HCT116 (cell line): ENCODE data around the gene SVIL. TPM values are rescaled to one million over a fixed set of nuclear protein-coding genes. Genes with fewer than 3 reads are reported as not detected.

Experiments
- ATAC-seq: fragments of 200-7000 bp; cut with Tn5 transposase; 2 replicates; pipeline ENCODE4 v1.9.1; 2020; ENCODE audit warnings: mild to moderate bottlenecking, moderate library complexity
- BruUV-seq: library from RNA; stranded (reverse); fragments of 400-500 nt; replicated peaks from 2 replicates; lab custom pipeline; 2021; lab: Mats Ljungman, UMichigan
- CTCF ChIA-PET: fragments of 300-600 bp; sonication (Branson Sonifier 250); formaldehyde crosslinking; loops from one replicate; lab custom pipeline; 2021; ENCODE audit warnings: antibody characterized with exemption; lab: Charles Lee
- POLR2A ChIA-PET: fragments of 300-600, 350-600 bp; sonication (Branson Sonifier 250); formaldehyde crosslinking; loops from one replicate; lab custom pipeline; 2021; ENCODE audit warnings: antibody characterized with exemption; lab: Charles Lee
- RAD21 ChIA-PET, 2 experiments: fragments of 300-600 bp; sonication (Branson Sonifier 250); formaldehyde crosslinking; loops; one replicate each; lab custom pipeline; 2023; ENCODE audit warnings: low total read pairs in 2 of 2; ENCODE audit not compliant: uncharacterized antibody in 2 of 2, unreplicated experiment in 2 of 2, low non-redundant PET in 1 of 2; lab: Charles Lee
- DNase-seq: peaks from one replicate; pipeline ENCODE4 v3.0.0-alpha.2; 2010; ENCODE audit warnings: low read depth, low spot score
- H2AFZ ChIP-seq: fragments of 200-600 bp; shearing (Covaris generic), sonication (generic); 2 replicates; pipeline ENCODE4 v1.6.1; 2017; ENCODE audit warnings: low read depth, mixed run types, mixed read lengths, antibody characterized with exemption, low read length; ENCODE audit not compliant: poor library complexity, severe bottlenecking
- H3K27ac ChIP-seq: 2 replicates; pipeline ENCODE4 v1.5.1; 2012; ENCODE audit warnings: low read depth, low read length
- H3K27me3 ChIP-seq: fragments of 200-600 bp; sonication (generic); 2 replicates; pipeline ENCODE4 v1.6.1; 2016; ENCODE audit warnings: mixed run types, low read length, mixed read lengths; ENCODE audit not compliant: insufficient read depth
- H3K36me3 ChIP-seq, 2 experiments: fragments of 200-500 bp in 1 of 2; fragments of 200-600 bp in 1 of 2; sonication (Bioruptor generic) in 1 of 2; sonication (generic) in 1 of 2; 2 replicates each; pipeline versions ENCODE4 v1.5.1 to v1.6.1; 2014 to 2016; ENCODE audit warnings: low read length in 2 of 2, inconsistent platforms in 1 of 2, mixed read lengths in 1 of 2, mixed run types in 1 of 2; ENCODE audit not compliant: insufficient read depth in 2 of 2, control insufficient read depth in 1 of 2
- H3K4me1 ChIP-seq, 2 experiments: fragments of 200-600 bp in 1 of 2; sonication (generic) in 1 of 2; 2 replicates each; pipeline versions ENCODE4 v1.5.1 to v1.6.1; 2012 to 2017; ENCODE audit warnings: low read length in 2 of 2, inconsistent platforms in 1 of 2, mild to moderate bottlenecking in 1 of 2, mixed read lengths in 1 of 2, mixed run types in 1 of 2, moderate library complexity in 1 of 2; ENCODE audit not compliant: insufficient read depth in 2 of 2, control insufficient read depth in 1 of 2
- H3K4me2 ChIP-seq: fragments of 200-600 bp; sonication (generic); 2 replicates; pipeline ENCODE4 v1.6.1; 2017; ENCODE audit warnings: mixed run types, low read length, mixed read lengths
- H3K4me3 ChIP-seq, 2 experiments: fragments of 200-600 bp in 1 of 2; sonication (generic) in 1 of 2; replicated peaks in 1 of 2; 2 replicates each; pipeline ENCODE4 v1.5.1; 2011 to 2016; ENCODE audit warnings: low read length in 2 of 2, control low read depth in 1 of 2, low read depth in 1 of 2, mild to moderate bottlenecking in 1 of 2, mixed read lengths in 1 of 2, mixed run types in 1 of 2
- H3K79me2 ChIP-seq: fragments of 200-600 bp; sonication (generic); 2 replicates; pipeline ENCODE4 v1.6.1; 2017; ENCODE audit warnings: mild to moderate bottlenecking, mixed run types, low read length, moderate library complexity, mixed read lengths; ENCODE audit not compliant: insufficient read depth
- H3K9ac ChIP-seq: fragments of 200-600 bp; sonication (generic); 2 replicates; pipeline ENCODE4 v1.6.1; 2016; ENCODE audit warnings: low read length, mixed read lengths
- H3K9me2 ChIP-seq: fragments of 200-600 bp; sonication (generic), shearing (Covaris generic); 2 replicates; pipeline ENCODE4 v1.6.1; 2017; ENCODE audit warnings: mixed run types, mild to moderate bottlenecking, moderate library complexity; ENCODE audit not compliant: insufficient read depth
- H3K9me3 ChIP-seq, 2 experiments: fragments of 200-500 bp in 1 of 2; fragments of 200-600 bp in 1 of 2; sonication (Bioruptor generic) in 1 of 2; sonication (generic) in 1 of 2; 2 replicates each; pipeline ENCODE4 v1.6.1; 2014 to 2017; ENCODE audit warnings: low read length in 2 of 2, mixed read lengths in 2 of 2, inconsistent platforms in 1 of 2, low read depth in 1 of 2, mild to moderate bottlenecking in 1 of 2, mixed run types in 1 of 2, moderate library complexity in 1 of 2; ENCODE audit not compliant: control insufficient read depth in 1 of 2, insufficient read depth in 1 of 2
- H4K20me1 ChIP-seq: fragments of 200-600 bp; sonication (generic), shearing (Covaris generic); 2 replicates; pipeline ENCODE4 v1.6.1; 2017; ENCODE audit warnings: mixed run types, mild to moderate bottlenecking, moderate library complexity; ENCODE audit not compliant: insufficient read depth
- EGR1 ChIP-seq: IDR thresholded peaks from 2 replicates; pipeline ENCODE4 v1.6.1; 2012; ENCODE audit warnings: low read depth
- POLR2A ChIP-seq: IDR thresholded peaks from 2 replicates; pipeline ENCODE4 v1.7.0; 2011; ENCODE audit warnings: borderline replicate concordance; ENCODE audit not compliant: insufficient read depth, insufficient read length; ENCODE audit errors: extremely low read depth
- RAD21 ChIP-seq: IDR thresholded peaks from 2 replicates; pipeline ENCODE4 v1.6.1; 2012; ENCODE audit warnings: low read depth, mild to moderate bottlenecking
- REST ChIP-seq: IDR thresholded peaks from 2 replicates; pipeline ENCODE4 v1.6.1; 2012; ENCODE audit warnings: low read depth
- SRF ChIP-seq: IDR thresholded peaks from 2 replicates; pipeline ENCODE4 v1.6.1; 2012; ENCODE audit warnings: low read depth
- YY1 ChIP-seq: IDR thresholded peaks from 2 replicates; pipeline ENCODE4 v1.6.1; 2011; ENCODE audit warnings: low read length, low read depth, moderate library complexity, mild to moderate bottlenecking; ENCODE audit not compliant: insufficient replicate concordance; ENCODE audit errors: extremely low read depth
- ZFX ChIP-seq: fragments of 450-650 bp; IDR thresholded peaks from 2 replicates; pipeline ENCODE4 v1.6.1; 2017
- intact Hi-C: fragments of 100-400 bp; cut with micrococcal nuclease; formaldehyde crosslinking; loops from 2 replicates; pipeline ENCODE4 v1.10.0; 2022
- total RNA-seq: library from RNA; stranded (reverse); gene quantifications from one replicate; pipeline ENCODE4 v1.2.1, GENCODE V29; 2021; ENCODE audit not compliant: unreplicated experiment

SVIL gene
- total RNA-seq, 1 experiment from 2014 or later: 27.0 TPM

GRCh38 chr10:29651767-29652166, 17.0 kb upstream of the SVIL start (continued):
- TF ChIP-seq REST (no peak), EGR1 (no peak), RAD21 (no peak)

DNA sequence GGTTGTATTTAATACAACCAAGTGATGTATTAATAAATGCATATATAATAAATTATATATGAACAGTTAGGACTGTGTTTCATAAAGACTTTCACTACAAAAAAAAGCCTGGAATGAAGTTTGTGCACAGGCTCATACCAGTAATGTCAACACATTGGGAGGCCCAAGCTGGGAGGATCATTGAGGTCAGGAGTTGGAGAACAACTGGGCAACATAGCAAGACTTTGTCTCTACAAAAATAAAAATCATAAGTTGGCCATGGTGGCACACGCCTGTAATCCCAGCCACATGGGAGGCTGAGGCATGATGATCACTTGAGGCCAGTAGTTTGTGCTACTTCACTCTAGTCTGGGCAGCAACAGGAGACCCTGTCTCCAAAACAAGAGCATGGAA, 15.8 kb upstream of the SVIL start:
- Histone ChIP-seq H4K20me1 (no peaks in the 10 kb centered on the region), H2AFZ (no peak overlapping the region), H3K27ac (no peak overlapping the region), H3K9me3 (no peaks in the 10 kb centered on the region), H3K4me2 (no peak overlapping the region), H3K4me1 (peaks cover 45 to 47% of the 10 kb centered on the region in 2 experiments), H3K9me2 (no peaks in the 10 kb centered on the region), H3K4me3 (no peak overlapping the region), H3K36me3 (0 out of 4 replicates have a peak, but pooled peaks cover 0 to 10% of the 10 kb centered on the region in 2 experiments), H3K9ac (no peak overlapping the region), H3K79me2 (no peaks in the 10 kb centered on the region), H3K27me3 (no peaks in the 10 kb centered on the region)
- BruUV-seq: no TSS peak
- TF ChIP-seq RAD21 (no peak), SRF (no peak), ZFX (no peak), YY1 (no peak), POLR2A (no peak)
- ATAC-seq (no peak), DNase-seq (no peak)
- CTCF ChIA-PET: no interaction called here
- intact Hi-C loops: no loop called here
- RAD21 ChIA-PET: no interaction called here
- POLR2A ChIA-PET: no interaction called here
